Amniotic stem cell (primary cell): Measurements from ENCODE around the gene SUPT20H.
A peak's percentile ranks its signal among the peaks of the same experiment; 100 is the strongest.

Source experiments
- DNase-seq: peaks from one replicate; lab custom pipeline; 2025; lab: John Stamatoyannopoulos, UW

The SUPT20H gene

DNA sequence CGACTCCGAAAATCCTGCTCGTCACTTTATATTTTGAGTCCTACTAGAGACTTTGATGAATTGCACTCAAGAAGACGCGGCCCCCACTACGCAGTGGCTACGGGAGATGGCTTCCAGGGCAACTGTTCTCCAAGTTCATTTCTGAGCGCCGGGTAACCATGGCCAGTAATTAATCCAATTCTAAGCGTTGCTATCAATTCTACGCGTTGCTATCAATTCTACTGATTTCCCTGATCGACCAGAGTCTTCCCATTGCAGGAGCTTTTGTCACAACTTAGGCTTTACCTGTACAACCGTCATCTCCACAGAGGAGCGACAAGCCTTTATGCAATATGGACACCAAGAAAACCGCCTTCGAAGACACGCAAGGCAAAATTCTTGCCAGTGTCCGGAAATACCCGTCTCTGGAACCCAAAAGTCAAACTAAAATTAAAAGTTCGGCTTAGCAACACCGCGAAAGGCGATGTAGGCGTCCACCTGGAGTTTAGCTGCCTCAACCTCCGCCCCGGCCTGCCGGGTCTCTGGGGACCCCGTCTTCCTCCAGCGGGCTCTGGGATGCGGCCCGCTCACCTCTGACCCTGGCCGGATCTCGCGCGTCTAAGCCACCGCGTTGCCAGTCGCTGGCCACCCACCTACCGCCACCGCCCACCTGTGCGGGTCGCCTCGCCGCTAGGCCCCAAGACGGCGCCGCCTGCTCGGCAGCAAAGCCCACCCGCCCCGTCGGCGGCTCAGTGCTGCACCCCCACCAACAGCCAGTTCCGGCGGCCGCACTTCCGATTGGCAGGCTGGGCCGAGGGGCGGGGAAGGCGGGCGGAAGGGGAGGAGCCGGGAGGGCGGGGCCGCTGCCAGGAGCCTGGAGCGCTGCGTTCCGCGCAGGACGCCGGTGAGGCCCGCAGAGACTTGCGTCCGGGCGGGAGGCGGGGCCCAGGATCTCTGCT, at the start of gene SUPT20H:
Gene SUPT20H (minus strand): TSS at position 779 of the 938 bp plus-strand sequence. CDS start 8,198 bp downstream, outside the sequence.
- DNase-seq: peak; percentile 81

- peak; percentile 24 for DNase-seq
Measured at GRCh38 chr13:37109051-37109678, 49.7 kb upstream of the SUPT20H start.

DNA sequence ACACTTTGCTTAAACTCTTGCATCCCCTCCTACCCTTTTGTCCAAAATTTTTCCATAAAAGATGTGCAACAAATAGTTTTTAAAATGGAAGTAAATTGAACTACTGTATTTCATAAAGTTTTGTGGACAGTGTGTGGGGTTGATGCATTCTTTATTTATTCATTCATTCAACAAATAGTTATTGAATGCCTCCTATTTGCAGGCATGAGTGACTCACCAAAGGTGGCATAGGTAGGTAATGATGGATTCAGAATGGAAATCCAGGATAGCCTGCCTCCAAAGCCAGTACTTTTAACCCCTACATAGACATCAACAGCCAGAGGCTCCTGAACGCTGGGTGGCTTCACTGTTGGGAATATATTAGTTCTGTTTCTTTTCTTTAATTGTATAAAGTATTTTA, 48.4 kb upstream of the SUPT20H start:
- DNase-seq: no peak

DNA sequence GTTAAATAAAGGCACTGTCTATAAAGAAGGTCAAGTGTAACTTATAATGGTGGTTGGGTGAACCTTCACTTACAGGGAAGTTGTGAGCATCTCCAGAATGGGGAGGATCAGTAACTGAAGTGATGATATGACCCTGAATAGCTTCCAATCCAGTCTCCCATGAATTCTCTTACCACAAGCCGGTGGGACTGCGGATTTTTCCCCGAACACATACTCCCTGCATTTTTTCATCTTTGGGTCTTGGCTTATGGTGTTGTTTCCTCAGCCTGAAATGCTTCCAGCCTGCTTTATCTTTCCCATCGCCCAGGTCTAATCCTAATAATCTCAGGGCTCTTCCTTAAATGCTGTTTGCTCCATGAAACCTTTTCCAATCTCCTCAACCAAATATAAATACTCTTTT, 48.0 kb upstream of the SUPT20H start:
- no peak for DNase-seq

GRCh38 chr13:37106642-37107041, 47.2 kb upstream of the SUPT20H start:
- no peak for DNase-seq

GRCh38 chr13:37105251-37105714, 45.8 kb upstream of the SUPT20H start, which contains the start of gene CSNK1A1L:
CSNK1A1L (minus strand) TSS chr13:37105664; CDS start chr13:37105256, 408 bp downstream.
- no peak for DNase-seq

DNA sequence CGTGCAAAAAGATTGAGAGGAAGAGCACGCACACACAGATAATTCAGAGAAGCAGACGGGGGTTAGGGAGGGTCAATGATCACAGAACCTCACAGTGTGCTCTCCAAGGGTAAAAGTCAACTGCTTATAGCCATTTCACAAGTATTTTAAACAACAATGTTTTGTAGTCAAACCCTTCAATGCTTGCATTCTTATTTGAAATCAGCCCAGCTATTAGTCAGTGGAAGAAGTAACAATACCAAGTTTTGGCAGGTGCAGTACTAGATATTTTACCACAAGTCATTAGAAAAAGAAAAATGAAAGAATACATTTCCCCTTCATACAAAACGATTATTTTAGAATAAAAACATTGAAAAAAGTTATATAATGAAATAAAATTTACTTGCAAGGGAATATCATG, 43.4 kb upstream of the SUPT20H start:
- no peak for DNase-seq

DNA sequence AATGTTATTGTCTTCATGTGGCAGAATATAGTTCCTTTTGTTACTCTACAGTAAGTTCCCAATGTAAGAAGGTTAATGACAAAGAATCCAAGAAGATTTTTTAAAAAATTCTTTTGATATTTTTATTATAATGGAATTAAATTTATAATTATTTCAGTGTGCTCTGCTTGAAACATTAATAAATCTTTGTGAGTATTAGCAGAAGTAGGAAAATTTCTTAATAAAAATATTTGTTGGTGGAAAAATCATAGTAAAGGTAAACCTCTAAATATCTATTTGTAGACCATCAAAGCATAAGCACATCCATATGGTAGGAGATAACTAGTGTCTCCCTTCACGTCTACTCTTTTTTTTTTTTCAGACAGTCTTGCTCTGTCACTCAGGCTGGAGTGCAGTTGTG, 41.7 kb upstream of the SUPT20H start:
- no peak for DNase-seq

DNA sequence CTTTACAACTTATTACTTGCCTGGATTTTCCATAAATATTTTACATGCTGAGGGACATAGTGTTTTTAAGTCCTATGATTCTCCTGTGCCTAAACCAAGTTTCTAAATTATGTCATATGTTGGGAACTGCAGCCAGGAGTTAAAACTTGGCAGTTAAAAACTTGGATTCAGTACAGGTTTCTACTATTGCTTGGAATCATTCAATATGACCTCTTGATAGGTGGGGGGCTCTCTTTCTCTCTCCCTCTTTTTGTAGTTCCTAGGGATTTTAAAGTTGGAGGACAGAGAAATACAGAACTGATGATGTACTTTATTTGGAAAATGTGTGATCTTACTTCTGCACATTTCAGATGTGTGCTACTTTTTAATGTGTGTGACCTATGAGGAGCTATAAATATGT, 41.2 kb upstream of the SUPT20H start:
- no peak for DNase-seq

DNA sequence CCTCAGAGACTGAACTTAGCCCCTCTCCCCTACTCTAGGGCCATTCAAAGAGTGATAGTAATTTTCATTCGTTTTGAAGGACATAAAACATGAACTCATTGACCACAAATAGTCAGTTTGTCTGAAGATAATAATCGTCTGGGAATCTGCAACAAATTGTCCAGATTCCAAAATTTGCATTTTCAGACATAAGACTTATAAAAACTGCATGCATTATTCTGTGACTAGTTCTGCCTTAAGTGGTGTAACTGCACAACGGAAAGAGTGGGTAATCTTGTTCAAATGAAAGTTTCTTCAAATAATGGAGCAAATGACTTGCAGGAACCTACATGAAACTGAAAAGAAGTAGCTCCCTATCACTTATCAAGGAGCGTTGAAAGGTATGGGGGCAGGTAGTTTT, 37.6 kb upstream of the SUPT20H start:
- no peak for DNase-seq

DNA sequence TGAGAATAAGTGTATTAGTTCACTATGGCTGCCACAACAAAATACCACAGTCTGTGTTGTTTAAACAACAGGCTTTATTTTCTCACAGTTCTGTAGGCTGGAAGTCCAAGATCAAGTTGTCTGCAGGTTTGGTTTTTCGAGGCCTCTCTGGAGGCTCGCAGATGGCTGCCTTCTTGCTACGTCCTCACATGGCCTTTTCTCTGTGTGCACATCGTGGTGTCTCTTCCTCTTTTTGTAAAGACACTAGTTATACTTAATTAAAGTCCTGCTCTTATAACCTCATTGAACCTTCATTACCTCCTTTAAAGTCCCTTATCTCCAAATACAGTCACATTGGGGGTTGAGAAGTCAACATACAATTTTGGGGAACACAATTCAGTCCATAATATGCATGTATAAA, 35.4 kb upstream of the SUPT20H start:
- no peak for DNase-seq

DNA sequence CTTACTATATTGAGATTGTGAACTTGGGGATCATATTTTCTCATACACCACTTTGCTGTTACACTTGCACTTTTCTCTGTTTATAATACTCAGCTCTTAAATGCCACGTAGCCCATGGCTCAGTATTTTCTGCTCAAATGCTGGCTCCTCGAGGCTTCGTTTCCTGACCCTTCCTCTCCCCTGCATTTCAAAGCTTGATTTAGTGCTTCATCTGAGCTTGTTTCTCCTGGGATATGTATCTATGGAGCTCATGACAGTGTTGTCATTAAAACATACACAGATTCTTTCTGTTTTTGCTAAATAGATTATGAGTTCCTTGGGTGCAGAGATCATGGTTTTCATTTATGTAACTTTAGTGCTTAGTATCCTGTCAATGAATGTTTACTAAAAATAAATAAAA, 34.6 kb upstream of the SUPT20H start:
- no peak for DNase-seq

- no peak for DNase-seq
Measured at GRCh38 chr13:37091835-37092234, 32.3 kb upstream of the SUPT20H start.

DNA sequence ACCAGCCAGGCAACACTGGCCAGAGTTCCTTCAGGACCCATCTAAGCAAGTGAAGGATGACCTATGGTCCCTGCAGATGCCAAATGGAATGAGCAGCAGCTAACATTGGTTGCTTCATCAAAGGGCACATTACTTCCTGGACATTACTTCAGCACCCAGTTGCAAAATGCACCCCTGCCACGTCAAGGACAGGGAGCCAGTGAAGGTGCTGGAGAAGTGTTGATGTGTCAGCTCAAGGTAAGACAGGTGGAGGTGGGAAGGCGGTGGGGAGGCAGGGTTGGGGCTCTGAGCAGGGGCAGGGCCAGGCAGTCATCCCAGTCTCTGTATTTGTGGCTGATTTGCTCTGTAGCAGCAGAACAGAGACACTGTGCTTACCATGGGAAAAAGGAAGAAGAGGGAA, 31.4 kb upstream of the SUPT20H start:
- no peak for DNase-seq

GRCh38 chr13:37089495-37089894, 30.0 kb upstream of the SUPT20H start:
- DNase-seq: no peak

DNA sequence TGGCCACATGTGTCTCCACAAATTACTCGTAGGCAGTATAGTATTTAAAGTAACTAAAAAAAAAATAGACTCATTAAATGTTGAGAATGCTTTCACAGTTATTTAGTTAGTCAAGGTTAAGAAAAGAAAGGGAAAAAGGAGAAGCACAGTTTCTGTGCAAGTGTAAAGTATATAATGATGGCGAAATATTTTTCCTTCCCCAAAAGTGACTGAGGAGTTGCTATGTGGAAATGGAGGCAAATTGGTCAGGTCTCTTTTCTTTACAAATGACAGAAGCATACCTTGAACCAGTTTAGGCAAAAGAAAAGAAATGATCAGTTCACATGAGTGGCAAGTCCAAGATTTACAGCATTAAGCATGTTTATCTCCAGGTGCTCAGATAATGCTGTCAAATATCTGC, 28.0 kb upstream of the SUPT20H start:
- no peak for DNase-seq

- no peak for DNase-seq
Measured at GRCh38 chr13:37085606-37086005, 26.1 kb upstream of the SUPT20H start.

- DNase-seq: no peak
Measured at GRCh38 chr13:37076818-37077217, 17.3 kb upstream of the SUPT20H start.

DNA sequence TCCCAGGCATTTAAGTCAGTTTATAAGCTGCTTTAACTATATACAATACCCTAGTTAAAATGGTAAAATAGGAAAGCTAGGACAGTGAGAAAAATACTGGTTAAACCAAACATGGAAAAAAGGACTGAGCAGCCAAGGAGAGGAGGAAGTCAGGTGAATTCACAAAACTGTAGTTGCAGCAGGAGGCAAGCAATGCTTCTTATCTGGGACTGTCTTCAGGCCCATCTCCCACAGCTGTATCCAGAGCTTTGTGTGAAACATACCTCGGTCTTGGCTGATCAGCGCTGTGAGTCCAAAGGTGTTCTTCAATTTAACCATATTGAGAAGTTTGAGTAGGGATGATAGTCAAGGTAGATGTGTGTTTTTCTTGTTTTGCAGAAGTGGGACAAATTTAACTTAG, 15.7 kb upstream of the SUPT20H start:
- no peak for DNase-seq

GRCh38 chr13:37074703-37075102, 15.2 kb upstream of the SUPT20H start:
- peak; percentile 16 for DNase-seq

GRCh38 chr13:37072024-37072423, 12.5 kb upstream of the SUPT20H start:
- no peak for DNase-seq

- DNase-seq: no peak
Measured at GRCh38 chr13:37070956-37071355, 11.5 kb upstream of the SUPT20H start.

DNA sequence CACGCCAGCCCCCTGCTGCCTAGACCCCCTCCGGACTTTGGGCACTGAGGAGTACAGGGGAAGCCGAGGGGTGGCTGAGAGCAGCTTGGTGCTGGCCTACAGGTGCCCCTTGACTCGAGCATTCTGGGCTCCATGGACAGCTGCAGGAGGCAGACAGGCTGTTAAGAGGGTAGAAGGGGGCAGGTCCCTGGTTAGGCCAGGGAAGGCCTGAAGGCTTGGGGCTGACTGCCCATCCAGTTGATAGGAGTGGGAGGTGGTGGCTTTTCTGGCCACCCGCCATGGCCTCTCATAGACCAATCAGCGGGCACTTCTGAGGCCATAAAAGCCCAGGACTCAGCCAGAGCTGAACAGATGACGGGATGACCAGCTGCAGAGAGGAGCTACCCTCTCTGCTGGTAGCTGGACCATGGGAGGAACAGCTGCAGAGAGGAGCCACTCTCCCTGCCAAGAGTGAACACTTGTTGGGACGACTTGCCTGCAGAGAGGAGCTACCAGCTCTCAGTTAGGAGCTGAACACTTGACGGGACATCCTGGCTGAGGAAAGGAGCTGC, 10.7 kb upstream of the SUPT20H start:
- no peak for DNase-seq
